Fibroblast of pulmonary artery (primary cell): ENCODE results near the gene MAN2C1.
"Not testable (repeated sequence)": the region's sequence is repeated elsewhere in the genome, so short reads cannot be mapped to it uniquely, and the experiment has no call there.

Experiments
- DNase-seq: peaks from one replicate; pipeline ENCODE4 v3.0.0-alpha.2; 2010; ENCODE audit warnings: low read depth
- H3K4me3 ChIP-seq: replicated peaks from 2 replicates; pipeline ENCODE4 v1.5.1; 2011; ENCODE audit warnings: low read depth, mild to moderate bottlenecking, control low read depth, low read length, moderate library complexity
- TF ChIP-seq, protein P1 (sequence below): IDR thresholded peaks from 2 replicates; pipeline ENCODE4 v1.5.1; 2011; ENCODE audit warnings: mild to moderate bottlenecking, control low read depth, low read length, inconsistent platforms; ENCODE audit errors: missing control alignments

The MAN2C1 gene

GRCh38 chr15:75329571-75329970 lies 38.8 kb downstream of the MAN2C1 start:
- H3K4me3 ChIP-seq = no peak overlapping the region
- DNase-seq = no peak
- TF ChIP-seq, protein P1, sequence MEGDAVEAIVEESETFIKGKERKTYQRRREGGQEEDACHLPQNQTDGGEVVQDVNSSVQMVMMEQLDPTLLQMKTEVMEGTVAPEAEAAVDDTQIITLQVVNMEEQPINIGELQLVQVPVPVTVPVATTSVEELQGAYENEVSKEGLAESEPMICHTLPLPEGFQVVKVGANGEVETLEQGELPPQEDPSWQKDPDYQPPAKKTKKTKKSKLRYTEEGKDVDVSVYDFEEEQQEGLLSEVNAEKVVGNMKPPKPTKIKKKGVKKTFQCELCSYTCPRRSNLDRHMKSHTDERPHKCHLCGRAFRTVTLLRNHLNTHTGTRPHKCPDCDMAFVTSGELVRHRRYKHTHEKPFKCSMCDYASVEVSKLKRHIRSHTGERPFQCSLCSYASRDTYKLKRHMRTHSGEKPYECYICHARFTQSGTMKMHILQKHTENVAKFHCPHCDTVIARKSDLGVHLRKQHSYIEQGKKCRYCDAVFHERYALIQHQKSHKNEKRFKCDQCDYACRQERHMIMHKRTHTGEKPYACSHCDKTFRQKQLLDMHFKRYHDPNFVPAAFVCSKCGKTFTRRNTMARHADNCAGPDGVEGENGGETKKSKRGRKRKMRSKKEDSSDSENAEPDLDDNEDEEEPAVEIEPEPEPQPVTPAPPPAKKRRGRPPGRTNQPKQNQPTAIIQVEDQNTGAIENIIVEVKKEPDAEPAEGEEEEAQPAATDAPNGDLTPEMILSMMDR = no peak

DNA sequence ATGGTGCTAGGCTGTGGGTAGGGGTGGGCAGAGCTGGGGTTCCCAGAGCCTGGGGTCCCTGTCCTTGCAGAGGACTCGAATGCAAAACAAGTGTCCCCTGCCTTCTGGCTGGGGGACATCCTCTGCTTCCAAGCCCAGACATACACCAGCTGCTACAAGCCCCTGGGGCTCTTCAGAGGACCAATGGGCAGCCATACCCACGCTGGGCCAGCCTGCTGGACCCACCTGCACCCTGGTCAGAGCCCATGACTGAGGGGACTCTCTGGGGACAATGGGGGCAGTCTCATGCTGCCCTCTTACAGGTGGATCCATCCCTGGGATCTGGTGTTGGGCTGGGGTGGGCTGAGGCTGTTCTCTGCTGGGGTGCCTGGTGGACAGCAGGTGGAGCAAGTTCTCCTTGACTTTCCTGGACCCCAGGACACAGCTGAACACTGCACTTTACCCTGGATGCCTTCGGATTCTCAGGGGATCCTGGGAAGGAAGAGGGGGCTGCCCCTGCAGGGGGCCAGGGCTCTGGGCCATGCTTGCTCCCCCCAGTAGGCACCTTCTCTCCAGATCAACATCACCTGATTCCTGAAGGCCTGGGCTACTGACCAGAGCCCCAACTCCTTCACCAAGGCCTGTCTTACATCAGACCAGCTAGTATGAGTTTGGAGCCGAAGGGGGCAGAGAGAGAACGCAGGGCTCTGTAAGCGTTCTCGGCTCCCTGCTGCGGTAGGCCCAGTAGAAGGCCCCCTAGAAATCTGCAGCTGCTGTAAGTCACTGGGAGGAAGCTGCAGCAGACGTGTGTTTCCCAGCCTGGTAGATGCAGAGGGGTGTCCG lies 39.7 kb downstream of the MAN2C1 start:
- no peak for DNase-seq
- TF ChIP-seq, protein P1 = no peak
- H3K4me3 ChIP-seq = no peak overlapping the region

- H3K4me3 ChIP-seq = no peak overlapping the region
- TF ChIP-seq, protein P1 = no peak
- DNase-seq = no peak
Measured at GRCh38 chr15:75327491-75327890, 40.9 kb downstream of the MAN2C1 start.

GRCh38 chr15:75327005-75327404 lies 41.4 kb downstream of the MAN2C1 start:
- no peak overlapping the region for H3K4me3 ChIP-seq
- TF ChIP-seq, protein P1 = no peak
- no peak for DNase-seq

DNA sequence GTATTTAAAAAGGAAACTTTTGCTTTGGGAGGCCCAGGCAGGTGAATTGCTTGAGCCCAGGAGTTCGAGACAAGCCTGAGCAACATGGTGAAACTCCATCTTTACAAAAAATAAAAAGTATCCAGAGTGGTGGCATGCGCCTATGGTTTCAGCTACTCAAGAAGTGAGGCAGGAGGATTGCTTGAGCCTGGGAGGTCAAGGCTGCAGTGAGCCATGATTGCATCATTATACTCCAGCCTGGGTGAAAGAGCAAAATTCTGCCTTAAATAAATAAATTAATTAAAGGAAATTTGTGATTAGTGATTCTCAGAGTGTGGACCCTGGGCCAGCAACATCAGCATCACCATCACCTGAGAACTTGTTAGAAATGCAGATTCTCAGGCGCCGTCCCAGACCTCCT lies 42.5 kb downstream of the MAN2C1 start:
- H3K4me3 ChIP-seq = no peak overlapping the region
- DNase-seq = no peak
- TF ChIP-seq, protein P1 = no peak

GRCh38 chr15:75321711-75322110 lies 46.7 kb downstream of the MAN2C1 start:
- no peak overlapping the region for H3K4me3 ChIP-seq
- DNase-seq = no peak
- TF ChIP-seq, protein P1 = no peak

DNA sequence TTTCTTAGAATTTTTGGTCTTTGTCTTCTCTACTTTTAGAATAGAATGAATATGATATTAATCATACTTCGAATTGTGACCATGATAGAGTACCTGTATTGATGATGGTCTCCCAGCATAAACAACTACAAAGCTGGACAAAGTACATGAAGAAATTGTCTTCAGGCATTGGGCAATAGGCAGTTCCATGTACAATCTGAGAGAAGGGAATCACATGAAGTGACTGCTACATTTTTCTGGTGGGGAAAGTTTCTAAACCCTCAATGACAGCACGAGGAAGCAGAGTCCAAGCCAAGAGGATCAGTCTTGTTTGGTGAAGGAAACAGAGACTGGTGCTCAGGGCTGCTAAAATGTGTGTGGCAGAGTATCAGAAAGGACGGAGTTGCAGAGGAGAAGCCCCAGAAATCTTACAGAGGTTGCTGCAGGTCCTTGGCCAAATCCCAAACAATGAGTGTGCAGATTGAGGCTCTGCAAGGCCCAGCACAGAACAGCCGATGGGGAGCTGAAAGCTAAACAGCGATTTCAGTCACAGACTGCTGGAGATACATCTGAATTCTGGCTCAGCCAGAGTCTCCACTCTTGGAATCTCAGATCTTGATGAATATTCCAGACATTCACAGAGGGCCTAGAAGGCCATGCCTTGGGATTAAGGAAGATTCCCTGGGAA lies 49.0 kb downstream of the MAN2C1 start:
- DNase-seq = peak; percentile 18
- H3K4me3 ChIP-seq = not testable (repeated sequence)
